ENCODE data around the gene ACCS.
A peak's percentile ranks its signal among the peaks of the same experiment; 100 is the strongest.

Gene ACCS

DNA sequence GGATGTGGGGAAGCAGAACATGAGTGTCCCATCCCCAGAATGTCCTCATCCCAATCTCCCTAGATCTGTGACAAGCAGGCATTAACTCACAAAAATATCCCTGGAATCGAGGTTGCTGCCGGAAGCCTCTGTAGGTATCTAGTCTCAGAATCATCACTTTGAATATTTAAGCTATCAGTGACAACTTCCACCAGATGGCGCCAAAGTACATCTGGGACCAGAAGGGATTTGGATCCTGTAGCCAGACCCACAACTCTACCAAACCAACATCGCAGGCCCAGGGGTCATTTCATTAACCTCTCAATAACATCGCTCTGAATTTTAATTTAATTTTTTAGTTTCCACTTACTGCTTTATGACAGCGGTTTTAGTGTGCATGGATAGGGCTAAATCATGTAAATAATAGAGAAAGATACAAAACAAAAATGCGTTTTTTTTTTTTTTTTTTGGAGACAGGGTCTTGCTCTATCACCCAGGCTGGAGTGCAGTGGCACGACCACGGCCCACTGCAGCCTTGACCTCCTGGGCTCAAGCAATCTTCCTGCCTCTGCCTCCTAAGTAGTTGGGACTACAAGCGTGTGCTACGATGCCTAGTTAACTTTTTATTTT lies 28.3 kb downstream of the ACCS start:
- peak; percentile 72 to 93 for DNase-seq

DNA sequence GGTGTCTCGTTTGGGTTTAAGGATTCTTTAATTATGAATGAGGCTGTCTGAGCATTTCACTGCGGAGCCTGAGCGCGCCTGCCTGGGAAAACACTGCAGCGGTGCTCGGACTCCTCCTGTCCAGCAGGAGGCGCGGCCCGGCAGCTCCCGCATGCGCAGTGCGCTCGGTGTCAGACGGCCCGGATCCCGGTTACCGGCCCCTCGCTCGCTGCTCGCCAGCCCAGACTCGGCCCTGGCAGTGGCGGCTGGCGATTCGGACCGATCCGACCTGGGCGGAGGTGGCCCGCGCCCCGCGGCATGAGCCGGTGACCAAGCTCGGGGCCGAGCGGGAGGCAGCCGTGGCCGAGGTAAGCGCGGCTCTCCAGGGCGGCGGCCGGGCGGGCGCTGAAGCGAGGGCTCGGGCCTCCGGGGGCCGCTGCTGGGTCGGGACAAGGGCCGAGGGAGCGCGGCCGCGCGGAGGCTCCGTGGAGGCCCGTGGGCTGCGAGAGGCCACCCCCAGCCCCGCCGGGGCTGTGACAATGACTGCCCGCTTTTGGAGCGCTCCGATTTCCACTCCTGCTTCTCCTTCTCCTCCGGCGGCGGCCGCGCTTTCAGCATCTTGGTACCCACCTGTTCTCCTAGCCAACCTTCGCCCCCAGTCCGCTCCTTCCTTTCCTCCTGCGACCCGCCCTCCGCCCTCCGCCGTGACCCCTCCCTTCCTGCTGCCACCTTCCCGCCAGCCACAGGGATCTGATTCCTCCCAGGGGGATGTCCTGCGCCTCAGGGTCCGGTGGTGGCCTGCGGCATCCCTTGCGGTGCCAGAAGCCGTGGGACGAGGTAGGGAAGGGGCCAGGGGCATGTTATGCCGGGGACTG lies 29.7 kb downstream of the ACCS start, which contains the start of gene EXT2:
EXT2 (plus strand) TSS at position 173 of the 854 bp plus-strand sequence. CDS start 12,035 bp downstream, outside the sequence.
- DNase-seq = peak; percentile 74 to 83

- no peak for DNase-seq
Observed at GRCh38 chr11:44096360-44097185, 30.5 kb downstream of the ACCS start.

DNA sequence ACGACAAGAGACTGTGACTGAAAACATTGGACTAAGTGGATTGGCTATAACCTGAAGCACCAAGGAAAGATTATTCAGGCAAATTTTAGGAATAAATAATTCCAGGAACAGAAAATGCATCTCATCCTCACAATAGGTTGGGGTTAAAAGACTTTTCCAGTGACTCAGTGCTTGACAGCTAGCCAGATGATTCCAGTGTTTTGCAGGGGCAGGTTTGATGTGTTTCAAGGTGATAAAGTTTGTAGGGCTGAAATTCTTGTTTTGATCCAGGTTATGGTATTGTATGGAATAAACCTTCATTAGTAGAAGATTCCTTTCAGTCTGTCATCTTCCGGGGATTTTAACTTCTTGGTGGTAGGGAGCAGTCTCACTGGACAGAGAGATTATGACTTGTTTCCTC lies 31.8 kb downstream of the ACCS start:
- DNase-seq = no peak

DNA sequence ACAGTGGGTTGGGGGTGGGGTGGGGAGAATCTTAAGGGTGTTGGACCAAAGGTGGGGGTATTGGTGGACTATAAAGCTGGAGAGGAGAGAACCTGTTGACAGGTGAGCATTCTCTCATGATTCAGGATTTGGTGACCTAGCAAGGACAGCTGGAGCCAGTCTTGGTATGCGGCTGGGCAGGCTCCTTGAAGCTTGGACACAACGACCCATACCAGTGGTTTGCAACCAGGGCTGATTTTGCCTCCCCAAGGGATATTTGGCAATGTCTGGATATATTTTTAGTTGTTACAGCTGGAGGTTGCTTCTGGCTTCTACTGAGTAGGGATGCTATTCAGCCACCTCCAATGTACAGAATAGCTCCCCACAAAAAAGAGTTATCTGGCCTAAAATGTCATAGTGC lies 35.0 kb downstream of the ACCS start:
- no peak for DNase-seq

- peak; percentile 23 to 32 for DNase-seq
Observed at GRCh38 chr11:44104481-44105294, 38.6 kb downstream of the ACCS start.

DNA sequence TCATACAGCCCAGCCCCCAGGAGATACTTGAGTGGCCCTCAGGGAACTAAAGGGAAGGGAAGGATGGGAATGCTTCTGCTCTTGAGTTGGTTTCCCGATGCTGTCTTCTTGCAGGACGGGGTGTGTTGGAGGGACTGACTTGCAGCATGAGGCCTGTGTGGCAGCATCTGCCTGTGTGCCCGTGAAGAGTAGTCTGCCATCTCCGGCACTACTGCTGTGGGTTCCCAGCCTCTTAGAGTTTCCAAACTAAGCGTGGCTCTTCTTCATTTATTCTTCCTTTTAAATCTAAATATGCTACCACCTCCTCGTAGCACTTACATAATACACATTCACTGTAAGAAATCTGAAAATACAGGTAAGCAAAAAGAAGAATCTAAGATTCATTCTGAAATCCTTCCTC lies 42.2 kb downstream of the ACCS start:
- DNase-seq = no peak

DNA sequence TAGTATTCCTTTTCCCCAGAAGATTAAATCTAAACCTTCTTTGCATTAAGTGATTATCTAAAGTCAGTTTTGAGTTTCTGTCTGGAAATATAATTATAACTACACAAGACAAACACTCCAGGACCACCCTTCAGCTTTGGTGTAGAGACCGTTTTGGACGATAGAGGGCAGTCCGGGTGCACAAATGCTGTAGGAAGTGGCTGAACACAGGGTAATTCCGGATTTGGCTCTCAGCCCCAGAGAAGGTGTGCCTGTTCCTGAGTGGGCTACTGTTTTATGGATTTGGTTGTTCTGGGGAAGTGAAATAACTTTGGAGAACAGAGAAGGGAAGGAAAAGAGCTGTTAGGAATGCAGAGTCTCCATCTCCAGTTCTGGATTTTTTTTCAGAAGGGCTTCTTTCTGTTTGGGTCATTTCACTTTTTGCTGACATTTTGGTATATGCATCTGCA lies 44.2 kb downstream of the ACCS start:
- DNase-seq = peak; percentile 31 to 63

GRCh38 chr11:44112091-44112821 lies 46.2 kb downstream of the ACCS start:
- DNase-seq = no peak

DNA sequence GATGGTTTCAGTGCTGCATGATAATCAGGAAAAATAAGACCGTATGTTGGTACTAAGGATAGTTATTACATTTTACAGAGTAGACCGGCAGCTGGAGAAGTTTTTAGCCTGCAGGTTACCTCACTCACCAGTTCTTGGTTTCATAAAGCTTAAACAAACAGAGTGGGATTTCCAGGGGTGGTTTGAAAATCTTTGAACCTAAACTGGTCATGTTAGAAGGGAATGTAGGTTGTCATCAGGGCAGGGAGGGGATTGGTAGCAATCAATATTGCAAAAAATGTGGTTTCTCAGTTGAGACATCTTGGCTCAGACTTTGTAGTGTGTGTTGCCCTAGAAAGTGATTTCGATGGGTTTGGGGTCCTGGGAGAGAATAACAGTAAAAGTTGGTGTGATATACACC lies 46.9 kb downstream of the ACCS start:
- DNase-seq = no peak

- no peak for DNase-seq
Observed at GRCh38 chr11:44113572-44113971, 47.5 kb downstream of the ACCS start.

DNA sequence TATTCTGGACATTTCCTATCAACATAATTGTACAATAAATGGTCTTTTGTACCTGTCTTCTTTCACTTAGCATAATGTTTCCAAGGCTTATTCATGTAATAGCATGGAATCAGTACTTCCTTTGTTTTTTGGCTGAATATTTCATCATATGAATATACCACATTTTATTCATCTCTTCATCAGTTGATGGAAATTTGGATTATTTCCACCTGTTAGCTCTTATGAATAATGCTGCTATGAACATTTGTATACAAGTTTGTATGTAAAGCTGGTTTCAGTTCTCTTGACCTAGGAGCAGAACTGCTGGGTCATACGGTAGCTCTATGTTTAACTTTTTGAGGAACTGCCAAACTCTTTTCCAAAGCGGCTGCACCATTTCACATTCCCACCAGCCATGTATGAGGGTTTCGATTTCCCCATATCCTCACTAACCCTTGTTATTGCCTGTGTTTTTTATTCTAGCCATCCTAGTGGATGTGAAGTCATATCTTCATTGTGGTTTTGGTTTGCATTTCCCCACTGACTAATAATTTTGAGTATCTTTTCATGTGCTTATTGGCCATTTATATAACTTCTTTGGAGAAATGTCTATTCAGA lies 50.3 kb downstream of the ACCS start:
- DNase-seq = peak; percentile 51 to 52

- no peak for DNase-seq
Observed at GRCh38 chr11:44120169-44120568, 54.1 kb downstream of the ACCS start.

GRCh38 chr11:44125598-44125997 lies 59.5 kb downstream of the ACCS start:
- no peak for DNase-seq

DNA sequence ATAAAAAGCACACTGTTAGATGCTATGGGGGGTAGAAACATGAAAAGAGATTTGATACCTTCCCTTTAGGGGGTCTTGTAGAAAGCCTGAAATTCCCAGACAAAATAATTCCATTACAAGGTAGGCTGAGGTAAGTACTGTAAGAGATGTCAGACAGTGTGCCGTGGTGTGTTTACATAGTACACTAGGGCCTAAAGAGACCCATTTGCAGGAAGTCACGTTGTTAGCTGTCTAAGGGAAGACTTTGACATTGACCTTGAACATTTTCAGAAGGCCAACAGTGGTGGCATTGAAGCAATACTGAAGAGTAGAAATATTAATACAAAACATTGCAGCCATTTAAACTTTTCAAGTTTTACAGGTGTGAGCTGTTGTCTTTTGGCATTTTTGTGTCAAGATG lies 60.2 kb downstream of the ACCS start:
- DNase-seq = no peak

DNA sequence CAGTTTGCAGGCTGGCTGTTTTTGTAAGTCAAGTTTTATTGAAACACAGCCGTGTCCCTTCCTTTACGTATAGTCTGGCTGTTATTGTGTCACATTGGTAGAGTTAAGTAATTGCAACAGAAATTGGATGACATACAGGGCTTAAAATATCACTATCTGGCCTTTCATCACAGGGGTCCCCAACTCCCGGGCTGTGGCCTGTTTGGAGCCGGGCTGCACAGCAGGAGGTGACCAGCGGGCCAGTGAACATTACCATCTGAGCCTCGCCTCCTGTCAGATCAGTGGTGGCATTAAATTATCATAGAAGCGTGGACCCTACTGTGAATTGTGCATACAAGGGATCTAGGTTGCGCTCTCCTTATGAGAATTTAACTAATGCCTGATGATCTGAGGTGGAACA lies 61.1 kb downstream of the ACCS start:
- DNase-seq = no peak

GRCh38 chr11:44128729-44129128 lies 62.7 kb downstream of the ACCS start:
- no peak for DNase-seq

DNA sequence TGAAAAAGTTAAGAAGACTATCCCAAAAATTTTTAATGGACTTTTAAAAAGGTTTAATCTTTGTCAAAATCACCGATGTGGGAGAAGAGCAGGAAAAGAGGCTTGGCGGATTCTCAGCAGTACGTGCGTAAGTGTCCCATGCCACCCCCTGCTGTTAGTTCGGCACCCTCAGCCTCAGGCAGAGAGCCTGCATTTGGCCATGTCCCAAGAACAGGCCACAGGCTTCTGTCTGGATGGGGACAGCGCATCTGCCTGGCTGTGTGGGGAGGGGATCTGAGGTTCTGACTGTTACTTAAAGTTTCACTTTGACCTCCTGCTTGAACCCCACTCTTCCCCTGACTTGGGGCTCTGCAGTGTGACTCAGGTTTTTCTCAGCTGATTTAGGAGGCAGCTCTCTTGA lies 64.7 kb downstream of the ACCS start:
- no peak for DNase-seq

- DNase-seq = peak in 1 of 2 donors; percentile 14
Observed at GRCh38 chr11:44133335-44133946, 67.4 kb downstream of the ACCS start.

Measured in inflammatory macrophage treated with lipopolysaccharide for 1 hour (primary cell).